SH-SY5Y (cell line): ENCODE data around the gene GUCA1C.

Source experiments
- GATA2 ChIP-seq: IDR thresholded peaks from 2 replicates; pipeline ENCODE4 v1.6.1; 2011; ENCODE audit warnings: mild to moderate bottlenecking, low read depth, low read length
- GATA3 ChIP-seq: IDR thresholded peaks from 2 replicates; pipeline ENCODE4 v1.6.1; 2011; ENCODE audit warnings: low read depth, mild to moderate bottlenecking, low read length, moderate library complexity

DNA sequence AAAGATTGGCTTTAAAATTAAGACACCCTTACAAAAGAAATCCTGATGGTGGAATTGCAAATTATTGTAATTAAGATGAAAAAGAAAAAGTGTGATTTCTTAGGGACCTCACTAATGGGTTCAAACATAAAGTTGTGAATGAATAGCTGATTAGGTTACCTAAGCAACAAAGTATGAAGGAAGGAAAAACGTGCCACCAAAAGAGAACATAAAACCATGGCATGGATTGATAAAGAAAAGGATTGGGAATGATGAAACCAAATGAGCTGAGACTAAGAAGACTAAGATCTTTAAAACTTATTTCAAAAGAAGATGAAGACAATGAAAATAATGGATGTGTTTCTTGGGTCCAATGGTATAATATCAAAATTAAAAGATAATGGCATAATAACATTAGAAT is 32.2 kb upstream of the GUCA1C start:
- TF ChIP-seq GATA3 = no peak
- TF ChIP-seq GATA2 = no peak
